Stimulated activated CD8-positive, alpha-beta memory T cell treated with anti-CD3 and anti-CD28 coated beads, Interleukin-2, amount 100 ng/mL, for 48 hours (primary cell): ENCODE results near the gene MAPRE2.

Experiments
- DNase-seq, 2 donors: peaks; one replicate each; pipeline ENCODE4 v3.0.0-alpha.2; 2020; ENCODE audit warnings: low read depth in 2 of 2

The MAPRE2 gene

GRCh38 chr18:35040988-35041814 is at the start of gene MAPRE2:
Gene MAPRE2, plus strand, starts transcription at chr18:35041413. Its CDS starts 127 bp downstream, at chr18:35041540.
- peak; percentile 98 to 99 for DNase-seq

GRCh38 chr18:34991561-34991960 is 49.7 kb upstream of the MAPRE2 start:
- DNase-seq, result no peak

DNA sequence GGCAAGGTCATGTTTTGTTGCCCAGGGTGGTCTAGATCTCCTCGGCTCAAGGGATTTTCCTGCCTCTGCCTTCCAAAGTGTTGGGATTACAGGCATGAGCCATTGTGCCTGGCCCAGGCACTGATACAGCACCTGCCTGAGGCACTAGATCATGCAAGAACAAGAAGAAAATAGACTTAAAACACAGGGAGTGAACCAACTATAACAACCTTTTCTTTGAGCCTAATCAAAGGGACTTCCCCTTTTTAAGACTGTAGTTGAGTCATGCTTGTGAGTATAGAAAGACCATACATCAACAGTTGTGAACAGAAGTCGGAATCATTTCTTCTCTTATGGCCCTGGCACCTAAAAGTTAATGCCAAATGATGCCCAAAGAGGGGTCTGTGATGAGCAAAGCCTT is 47.9 kb upstream of the MAPRE2 start:
- DNase-seq, result no peak

GRCh38 chr18:34995746-34996145 is 45.5 kb upstream of the MAPRE2 start:
- DNase-seq, result no peak

GRCh38 chr18:34998661-34999060 is 42.6 kb upstream of the MAPRE2 start:
- no peak for DNase-seq

GRCh38 chr18:34999756-35000289 is 41.4 kb upstream of the MAPRE2 start:
- DNase-seq, result no peak

GRCh38 chr18:35000457-35000856 is 40.8 kb upstream of the MAPRE2 start:
- no peak for DNase-seq

- DNase-seq, result no peak
These were observed 39.1 kb upstream of the MAPRE2 start for GRCh38 chr18:35002120-35002519.

DNA sequence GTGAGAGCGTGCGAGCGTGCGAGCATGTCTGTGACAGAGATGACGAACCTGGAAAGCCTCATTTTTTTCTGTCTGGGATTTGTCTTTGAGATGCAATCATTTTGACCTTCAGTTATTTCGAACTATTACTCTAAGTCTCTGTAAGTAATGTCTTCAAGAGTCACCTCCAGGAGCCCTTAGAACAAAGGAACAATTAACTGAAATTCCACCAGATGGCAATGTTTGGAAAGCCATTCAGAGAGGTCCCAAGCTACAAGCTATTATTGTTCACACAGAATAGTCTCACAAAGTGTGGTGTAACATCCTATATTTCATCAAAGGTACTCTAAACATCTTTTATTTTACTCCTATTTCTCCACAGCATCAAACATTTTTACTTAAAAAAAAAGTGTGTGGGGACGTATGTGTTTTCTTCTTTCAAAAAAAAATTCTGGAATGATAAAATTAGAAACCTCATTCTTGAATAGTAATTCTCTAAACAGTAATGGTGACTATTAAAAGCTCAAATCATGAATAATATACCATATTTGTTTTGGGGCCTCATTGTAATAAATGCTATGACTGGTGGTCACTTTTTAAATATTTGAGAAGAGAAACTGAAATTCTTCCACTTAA is 35.1 kb upstream of the MAPRE2 start:
- no peak for DNase-seq

DNA sequence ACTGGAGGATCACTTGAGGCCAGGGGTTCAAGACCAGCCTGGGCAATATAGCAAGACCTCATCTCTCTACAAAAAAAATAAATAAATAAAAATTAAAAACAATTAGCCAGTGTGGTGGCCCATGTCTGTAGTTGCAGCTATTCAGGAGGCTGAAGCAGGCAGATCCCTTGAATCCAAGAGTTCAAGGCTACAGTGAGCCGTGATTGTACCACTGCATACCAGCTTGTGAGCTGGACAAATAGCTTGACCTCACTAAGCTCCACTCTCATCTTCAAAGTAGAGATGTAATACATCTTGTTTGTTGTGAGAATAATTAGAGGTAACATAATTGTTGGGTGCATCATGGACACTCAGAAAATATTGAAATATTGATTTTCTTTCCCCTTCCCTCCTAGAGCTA is 31.1 kb upstream of the MAPRE2 start:
- no peak for DNase-seq

GRCh38 chr18:35010993-35011392 is 30.2 kb upstream of the MAPRE2 start:
- no peak for DNase-seq

- DNase-seq, result no peak
These were observed 21.3 kb upstream of the MAPRE2 start for GRCh38 chr18:35019933-35020332.

DNA sequence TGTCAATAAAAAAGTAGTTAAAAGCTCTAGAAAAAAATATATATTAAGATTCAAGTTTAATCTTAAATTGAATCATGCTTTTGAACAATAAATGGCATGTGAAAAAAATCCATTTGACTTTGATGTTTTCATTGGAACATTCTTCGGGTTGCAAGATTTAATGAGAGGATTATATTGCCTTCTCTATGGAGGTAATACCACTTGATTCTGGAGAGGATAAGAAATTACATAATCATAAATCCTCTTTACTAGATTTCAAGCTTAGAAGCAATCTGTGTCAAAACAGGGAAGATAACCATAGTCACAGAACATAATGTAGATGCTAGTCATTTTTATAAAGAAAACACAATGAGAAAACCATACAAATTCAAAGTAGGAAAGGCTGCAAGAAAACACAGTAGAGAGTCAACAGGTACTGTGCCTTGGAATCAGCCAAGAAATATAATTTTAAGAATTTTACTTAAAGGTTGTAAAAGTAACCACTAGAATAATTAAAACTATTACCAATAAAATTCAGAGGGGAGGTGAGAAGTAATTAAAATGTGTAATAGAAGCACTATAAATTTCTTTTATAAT is 18.7 kb upstream of the MAPRE2 start:
- no peak for DNase-seq

GRCh38 chr18:35024196-35024595 is 17.0 kb upstream of the MAPRE2 start:
- no peak for DNase-seq

GRCh38 chr18:35024965-35025364 is 16.2 kb upstream of the MAPRE2 start:
- no peak for DNase-seq

DNA sequence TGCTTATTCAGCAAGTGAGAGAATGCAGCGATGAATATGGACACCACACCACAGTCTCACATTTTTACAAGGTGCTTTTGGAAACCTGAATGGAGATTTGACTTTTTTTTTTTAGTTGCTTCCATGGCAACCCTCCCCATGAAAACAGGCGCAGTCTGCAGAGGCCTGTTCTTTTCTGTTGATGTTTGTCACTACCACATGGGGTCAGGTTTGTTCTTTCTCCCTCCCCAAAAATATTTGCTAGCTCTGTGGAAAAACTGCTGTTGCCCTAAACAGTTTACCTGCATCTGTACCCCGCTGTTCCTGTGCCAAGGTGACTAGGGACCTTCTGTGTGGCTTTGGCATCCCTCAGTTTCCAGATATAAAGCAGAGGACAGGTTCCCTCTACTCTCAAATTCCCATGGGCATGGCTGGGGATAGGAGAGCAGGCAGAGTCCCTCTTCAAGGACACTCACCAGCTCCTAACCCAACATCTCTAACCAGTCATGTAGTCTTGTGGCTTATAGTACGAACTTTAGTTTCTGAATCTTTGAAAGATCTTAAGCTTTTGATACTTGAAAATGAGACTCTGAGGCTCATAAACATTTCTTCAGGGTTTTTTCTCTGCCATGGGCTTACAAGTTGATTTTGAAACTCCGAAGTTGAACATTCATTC is 14.7 kb upstream of the MAPRE2 start:
- DNase-seq, result no peak

DNA sequence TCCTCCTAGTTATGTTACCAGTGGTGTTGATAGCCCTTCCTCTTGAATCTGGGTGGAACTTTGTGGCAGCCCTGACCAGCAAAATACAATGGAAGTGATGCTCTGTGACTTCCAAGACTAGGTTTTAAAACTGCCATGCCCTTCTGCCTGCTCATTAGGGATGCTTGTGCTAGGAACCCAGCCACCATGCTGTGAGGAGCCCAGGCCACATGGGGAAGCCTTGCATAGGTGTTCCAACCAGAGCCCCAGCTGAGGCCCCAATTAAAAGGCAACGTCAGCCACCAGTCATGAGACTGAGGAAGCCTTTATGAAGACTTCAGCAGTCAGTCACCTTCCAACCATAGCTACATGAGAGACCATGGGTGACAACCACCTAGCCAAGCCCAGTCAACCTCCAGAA is 14.0 kb upstream of the MAPRE2 start:
- no peak for DNase-seq

DNA sequence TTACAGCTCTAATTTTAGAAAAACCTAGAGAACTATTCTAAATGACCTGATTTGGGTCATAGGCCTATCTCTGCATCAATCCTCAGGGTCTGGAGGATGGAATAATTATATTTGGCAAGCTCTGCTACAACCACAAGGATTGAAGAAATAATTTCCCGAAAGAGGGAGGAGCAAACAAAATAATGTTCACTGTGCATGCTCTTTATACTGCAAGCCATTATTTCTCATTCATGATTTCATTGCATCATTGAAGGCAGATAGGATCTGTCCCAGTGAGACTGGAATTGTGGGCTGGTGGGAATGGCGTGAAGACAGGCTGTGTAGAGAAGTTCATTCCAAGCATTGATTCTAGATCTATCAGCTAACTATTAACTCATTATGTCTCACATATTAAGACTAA is 12.7 kb upstream of the MAPRE2 start:
- DNase-seq, result no peak

DNA sequence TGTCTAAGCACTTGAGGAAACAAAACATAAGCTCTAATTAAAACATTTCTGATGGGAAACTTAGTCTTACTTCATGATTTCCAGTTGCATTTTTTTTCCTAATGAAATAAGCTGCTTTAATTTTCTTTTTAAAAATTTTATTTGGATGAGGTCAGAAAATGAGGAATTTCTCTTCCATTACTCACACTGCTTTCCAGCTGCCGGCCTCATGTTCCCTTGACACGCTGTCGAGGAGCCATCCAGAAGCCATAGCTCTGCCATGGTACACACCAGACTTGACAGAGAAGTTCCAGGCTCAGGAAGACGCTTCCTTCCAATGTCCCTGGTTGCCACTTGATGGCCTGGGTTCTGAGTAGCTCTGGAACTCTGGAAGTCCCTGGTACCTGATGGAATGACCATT is 12.1 kb upstream of the MAPRE2 start:
- DNase-seq, result no peak

GRCh38 chr18:35029770-35030169 is 11.4 kb upstream of the MAPRE2 start:
- no peak for DNase-seq

- DNase-seq, result no peak
These were observed 10.8 kb upstream of the MAPRE2 start for GRCh38 chr18:35030277-35030989.

GRCh38 chr18:35032113-35032512 is 9.1 kb upstream of the MAPRE2 start:
- DNase-seq, result no peak
